ENCODE data around the gene C8B.

Gene C8B

DNA sequence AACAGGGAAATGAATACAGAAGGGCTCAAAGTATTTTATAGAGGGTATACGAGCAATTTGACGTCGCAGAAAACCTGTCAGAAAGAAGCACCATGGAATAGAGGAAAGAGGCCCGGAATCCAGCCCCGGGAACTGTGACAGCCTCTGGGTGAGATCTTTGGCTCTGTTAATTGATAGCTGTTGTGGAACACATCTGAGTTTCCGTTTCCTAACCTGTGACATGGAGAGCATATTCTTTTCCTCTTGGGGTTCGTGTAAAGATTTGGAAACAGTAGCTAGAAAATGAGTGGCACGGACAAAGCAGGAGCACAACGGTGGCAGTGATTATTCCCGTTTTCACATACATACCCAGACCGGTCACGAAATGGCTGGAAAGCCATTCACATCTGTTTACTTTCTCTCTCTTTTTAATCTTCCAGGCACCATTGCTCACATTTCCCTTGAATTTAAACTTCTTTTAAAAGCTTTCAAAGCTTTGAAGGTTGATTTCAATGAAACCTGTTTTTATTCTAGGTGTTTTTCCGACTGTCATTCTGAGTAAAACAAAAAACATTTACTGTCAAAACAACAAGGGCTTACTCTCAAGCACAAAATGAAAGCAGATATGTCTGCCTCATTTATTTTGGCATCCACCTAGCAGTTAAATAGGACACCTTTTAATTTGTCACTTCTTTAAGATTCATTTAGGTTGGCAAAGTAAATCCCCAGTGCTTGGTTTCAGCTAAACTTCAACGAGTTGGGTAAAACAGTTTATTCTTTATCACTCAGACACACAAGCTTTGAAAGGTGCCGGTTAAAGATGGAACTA, 26.7 kb upstream of the C8B start:
- Histone ChIP-seq H3K9me3 (ENCODE audit: control insufficient read depth, low read length) (no peaks in the 10 kb centered on the region), H3K36me3 (ENCODE audit: control insufficient read depth, insufficient read depth, low read length) (no peaks in the 10 kb centered on the region), H3K27ac (ENCODE audit: insufficient read depth, low read depth, low read length, poor library complexity, severe bottlenecking) (no peak overlapping the region), H3K4me1 (ENCODE audit: control insufficient read depth, insufficient read depth, low read length) (no peaks in the 10 kb centered on the region), H3K4me3 (ENCODE audit: insufficient read depth, low read depth, low read length) (no peak overlapping the region), H3K27me3 (ENCODE audit: control insufficient read depth, insufficient read depth, low read length, poor library complexity, severe bottlenecking) (no peaks in the 10 kb centered on the region)
- 93 to 95% methylated on average over 14 to 15 of the region's 15 CpGs for WGBS, 2 experiments

GRCh38 chr1:56991576-56991975, 25.8 kb upstream of the C8B start:
- no peak overlapping the region for H3K27ac ChIP-seq (ENCODE audit: insufficient read depth, low read depth, low read length, poor library complexity, severe bottlenecking)
- 86 to 92% methylated on average over 3 of the region's 3 CpGs for WGBS, 2 experiments
- no peak overlapping the region for H3K4me3 ChIP-seq (ENCODE audit: insufficient read depth, low read depth, low read length)
- H3K27me3 ChIP-seq (ENCODE audit: control insufficient read depth, insufficient read depth, low read length, poor library complexity, severe bottlenecking) = no peaks in the 10 kb centered on the region
- H3K36me3 ChIP-seq (ENCODE audit: control insufficient read depth, insufficient read depth, low read length) = no peaks in the 10 kb centered on the region
- no peaks in the 10 kb centered on the region for H3K4me1 ChIP-seq (ENCODE audit: control insufficient read depth, insufficient read depth, low read length)
- no peaks in the 10 kb centered on the region for H3K9me3 ChIP-seq (ENCODE audit: control insufficient read depth, low read length)

DNA sequence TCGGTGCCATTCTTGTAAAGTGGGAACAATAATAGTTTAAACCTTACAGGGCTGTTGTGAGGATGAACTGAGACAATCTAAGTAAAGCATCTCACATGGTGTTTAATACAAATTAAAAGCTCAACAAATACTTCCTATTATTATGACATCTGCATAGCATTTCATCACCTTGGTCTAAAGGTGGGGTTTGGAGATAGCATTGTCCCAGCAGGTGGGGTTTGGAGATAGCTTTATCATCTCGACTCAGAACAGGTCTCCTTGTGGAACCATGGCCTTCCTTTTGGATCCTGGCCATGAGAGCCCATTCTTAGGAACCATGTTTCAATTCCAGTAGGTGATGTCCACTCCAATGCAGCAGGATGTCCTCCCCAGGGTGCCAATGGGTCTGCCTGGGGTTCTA, 20.6 kb upstream of the C8B start:
- Histone ChIP-seq H3K27ac (ENCODE audit: insufficient read depth, low read depth, low read length, poor library complexity, severe bottlenecking) (no peak overlapping the region), H3K4me1 (ENCODE audit: control insufficient read depth, insufficient read depth, low read length) (no peaks in the 10 kb centered on the region), H3K4me3 (ENCODE audit: insufficient read depth, low read depth, low read length) (no peak overlapping the region), H3K36me3 (ENCODE audit: control insufficient read depth, insufficient read depth, low read length) (no peaks in the 10 kb centered on the region), H3K27me3 (ENCODE audit: control insufficient read depth, insufficient read depth, low read length, poor library complexity, severe bottlenecking) (no peaks in the 10 kb centered on the region), H3K9me3 (ENCODE audit: control insufficient read depth, low read length) (no peaks in the 10 kb centered on the region)
- WGBS, 2 experiments = 95 to 98% methylated on average over 2 of the region's 2 CpGs

DNA sequence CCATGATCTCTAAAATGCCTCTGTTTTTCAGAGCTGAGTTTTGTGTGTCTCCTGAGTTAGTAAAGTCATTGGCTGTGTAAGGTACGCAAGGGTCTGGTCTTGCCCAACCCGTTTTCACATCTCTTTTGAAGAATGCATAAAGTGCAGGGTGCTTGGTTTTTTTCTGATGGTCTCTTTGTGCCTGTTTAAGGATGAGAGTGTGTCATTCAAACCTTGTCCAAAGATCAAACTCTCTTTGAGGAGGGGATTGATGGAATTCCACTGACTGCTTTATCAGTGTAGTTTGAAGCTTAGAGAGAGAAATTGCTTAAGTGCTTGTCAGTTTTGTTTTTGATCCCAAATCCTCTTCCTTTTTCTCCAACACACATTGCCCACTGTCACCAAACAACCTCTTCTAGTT, 20.0 kb upstream of the C8B start:
- Histone ChIP-seq H3K4me1 (ENCODE audit: control insufficient read depth, insufficient read depth, low read length) (no peaks in the 10 kb centered on the region), H3K27me3 (ENCODE audit: control insufficient read depth, insufficient read depth, low read length, poor library complexity, severe bottlenecking) (no peaks in the 10 kb centered on the region), H3K9me3 (ENCODE audit: control insufficient read depth, low read length) (no peaks in the 10 kb centered on the region), H3K4me3 (ENCODE audit: insufficient read depth, low read depth, low read length) (no peak overlapping the region), H3K36me3 (ENCODE audit: control insufficient read depth, insufficient read depth, low read length) (no peaks in the 10 kb centered on the region), H3K27ac (ENCODE audit: insufficient read depth, low read depth, low read length, poor library complexity, severe bottlenecking) (no peak overlapping the region)
- 97 to 100% methylated on average over 2 of the region's 2 CpGs for WGBS, 2 experiments

DNA sequence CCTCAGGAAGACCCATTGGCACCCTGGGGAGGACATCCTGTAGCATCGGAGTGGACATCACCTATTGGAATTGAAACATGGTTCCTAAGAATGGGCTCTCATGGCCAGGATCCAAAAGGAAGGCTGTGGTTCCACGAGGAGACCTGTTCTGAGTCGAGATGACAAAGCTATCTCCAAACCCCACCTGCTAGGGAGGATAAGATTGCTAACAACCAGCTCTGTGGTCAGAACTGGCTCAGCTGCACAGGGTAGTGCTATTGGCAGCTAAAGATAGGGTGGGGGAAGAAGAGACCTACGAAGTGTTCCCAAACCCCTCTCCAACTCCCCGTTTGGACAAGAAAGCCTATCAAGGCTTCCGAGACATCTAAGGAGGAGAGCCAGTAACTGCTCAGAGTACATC, 17.7 kb upstream of the C8B start:
- Histone ChIP-seq H3K4me3 (ENCODE audit: insufficient read depth, low read depth, low read length) (no peak overlapping the region), H3K9me3 (ENCODE audit: control insufficient read depth, low read length) (no peaks in the 10 kb centered on the region), H3K36me3 (ENCODE audit: control insufficient read depth, insufficient read depth, low read length) (no peaks in the 10 kb centered on the region), H3K27ac (ENCODE audit: insufficient read depth, low read depth, low read length, poor library complexity, severe bottlenecking) (no peak overlapping the region), H3K4me1 (ENCODE audit: control insufficient read depth, insufficient read depth, low read length) (no peaks in the 10 kb centered on the region), H3K27me3 (ENCODE audit: control insufficient read depth, insufficient read depth, low read length, poor library complexity, severe bottlenecking) (no peaks in the 10 kb centered on the region)
- WGBS, 2 experiments = 80 to 81% methylated on average over 6 of the region's 6 CpGs

DNA sequence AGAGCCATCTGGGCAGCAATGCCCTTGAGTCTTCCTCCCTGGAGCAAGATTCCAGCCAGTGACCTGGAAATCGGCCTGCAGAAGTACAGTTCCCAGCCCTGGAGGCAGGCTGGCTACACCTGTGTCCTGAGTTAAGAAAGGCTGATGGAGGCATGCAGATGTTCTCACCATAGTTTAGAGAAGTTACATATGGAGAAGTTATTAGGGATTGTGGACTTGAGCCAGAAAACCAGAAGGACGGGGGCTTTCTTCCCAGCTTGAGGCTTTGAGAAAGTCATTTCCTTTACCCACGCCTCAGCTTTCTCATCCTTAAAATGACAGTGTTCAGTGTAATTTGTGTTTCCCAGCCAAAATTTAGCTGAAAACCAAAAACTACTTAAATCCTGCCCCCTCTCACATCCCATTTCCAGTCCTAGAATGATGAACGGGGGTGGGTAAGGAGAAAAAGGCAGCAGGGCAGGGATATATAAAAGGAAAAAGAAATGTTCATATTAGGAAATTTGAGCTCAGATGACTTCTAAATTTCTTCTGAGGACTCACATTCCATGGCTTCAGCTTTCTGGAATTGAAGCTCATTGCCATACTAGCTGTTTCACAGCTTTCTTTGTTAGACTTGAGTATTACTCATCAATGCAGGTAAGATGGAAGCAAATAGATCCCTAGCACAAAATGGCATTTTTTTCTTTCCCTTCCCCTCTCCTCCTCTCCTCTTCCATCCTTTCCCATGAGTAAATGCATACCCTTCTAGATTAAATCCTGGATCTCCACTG, 14.4 kb upstream of the C8B start:
- WGBS, 2 experiments = 91 to 93% methylated on average over 4 of the region's 4 CpGs
- Histone ChIP-seq H3K27me3 (ENCODE audit: control insufficient read depth, insufficient read depth, low read length, poor library complexity, severe bottlenecking) (no peaks in the 10 kb centered on the region), H3K4me3 (ENCODE audit: insufficient read depth, low read depth, low read length) (no peak overlapping the region), H3K4me1 (ENCODE audit: control insufficient read depth, insufficient read depth, low read length) (no peaks in the 10 kb centered on the region), H3K36me3 (ENCODE audit: control insufficient read depth, insufficient read depth, low read length) (no peaks in the 10 kb centered on the region), H3K9me3 (ENCODE audit: control insufficient read depth, low read length) (no peaks in the 10 kb centered on the region), H3K27ac (ENCODE audit: insufficient read depth, low read depth, low read length, poor library complexity, severe bottlenecking) (no peak overlapping the region)

DNA sequence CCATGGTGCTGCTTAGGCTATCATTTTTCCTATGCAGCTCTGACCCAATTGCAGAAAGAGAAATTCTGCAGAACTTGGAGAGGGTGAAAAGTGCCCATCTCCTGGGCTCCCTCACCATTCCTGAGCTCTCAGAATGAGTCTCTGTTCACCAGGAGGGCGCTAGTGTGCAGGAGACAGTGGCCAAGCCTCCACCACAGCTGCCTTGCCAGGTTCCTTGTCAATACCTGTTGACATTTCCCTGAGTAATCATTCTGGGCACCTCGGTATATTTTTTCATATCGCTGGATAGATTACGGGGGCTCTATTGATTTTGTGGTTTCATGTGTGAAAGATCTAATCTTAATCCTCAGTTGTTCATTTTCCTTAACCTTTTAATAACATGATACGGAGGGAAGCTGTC, 13.0 kb upstream of the C8B start:
- H3K4me1 ChIP-seq (ENCODE audit: control insufficient read depth, insufficient read depth, low read length) = no peaks in the 10 kb centered on the region
- 78 to 92% methylated on average over 1 to 4 of the region's 5 CpGs for WGBS, 2 experiments

GRCh38 chr1:56977910-56978309, 12.1 kb upstream of the C8B start:
- no peaks in the 10 kb centered on the region for H3K36me3 ChIP-seq (ENCODE audit: control insufficient read depth, insufficient read depth, low read length)
- no peak overlapping the region for H3K27ac ChIP-seq (ENCODE audit: insufficient read depth, low read depth, low read length, poor library complexity, severe bottlenecking)
- H3K4me1 ChIP-seq (ENCODE audit: control insufficient read depth, insufficient read depth, low read length) = no peaks in the 10 kb centered on the region
- H3K4me3 ChIP-seq (ENCODE audit: insufficient read depth, low read depth, low read length) = no peak overlapping the region
- H3K27me3 ChIP-seq (ENCODE audit: control insufficient read depth, insufficient read depth, low read length, poor library complexity, severe bottlenecking) = no peaks in the 10 kb centered on the region
- no peaks in the 10 kb centered on the region for H3K9me3 ChIP-seq (ENCODE audit: control insufficient read depth, low read length)
- WGBS, 2 experiments = 87 to 88% methylated on average over 3 to 4 of the region's 4 CpGs

More for the DNA sequence above, 13.0 kb upstream of the C8B start:
- H3K27ac ChIP-seq (ENCODE audit: insufficient read depth, low read depth, low read length, poor library complexity, severe bottlenecking) = no peak overlapping the region
- H3K27me3 ChIP-seq (ENCODE audit: control insufficient read depth, insufficient read depth, low read length, poor library complexity, severe bottlenecking) = no peaks in the 10 kb centered on the region
- H3K9me3 ChIP-seq (ENCODE audit: control insufficient read depth, low read length) = no peaks in the 10 kb centered on the region
- no peak overlapping the region for H3K4me3 ChIP-seq (ENCODE audit: insufficient read depth, low read depth, low read length)
- no peaks in the 10 kb centered on the region for H3K36me3 ChIP-seq (ENCODE audit: control insufficient read depth, insufficient read depth, low read length)

DNA sequence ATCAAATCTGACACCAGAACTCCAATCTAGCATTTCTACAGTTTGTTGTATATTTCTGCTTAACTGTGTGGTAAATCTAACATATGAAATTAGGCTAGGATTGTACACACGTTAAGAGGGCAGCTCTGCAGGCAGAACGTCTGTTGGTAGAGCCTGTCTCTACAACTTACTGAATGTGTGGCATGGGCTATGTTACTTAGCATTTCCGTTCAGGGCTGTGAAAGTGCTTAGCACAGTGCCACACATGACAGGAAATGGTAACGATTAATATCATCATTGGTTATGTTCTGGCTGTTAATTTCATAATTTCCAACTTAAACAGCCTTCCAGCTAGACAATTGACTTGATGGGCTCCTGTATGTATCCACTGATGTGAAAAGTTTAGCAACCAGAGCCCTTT, 9.6 kb upstream of the C8B start:
- no peaks in the 10 kb centered on the region for H3K9me3 ChIP-seq (ENCODE audit: control insufficient read depth, low read length)
- 94 to 97% methylated on average over 4 of the region's 4 CpGs for WGBS, 2 experiments
- no peak overlapping the region for H3K4me3 ChIP-seq (ENCODE audit: insufficient read depth, low read depth, low read length)
- no peak overlapping the region for H3K27ac ChIP-seq (ENCODE audit: insufficient read depth, low read depth, low read length, poor library complexity, severe bottlenecking)
- H3K27me3 ChIP-seq (ENCODE audit: control insufficient read depth, insufficient read depth, low read length, poor library complexity, severe bottlenecking) = no peaks in the 10 kb centered on the region
- no peaks in the 10 kb centered on the region for H3K4me1 ChIP-seq (ENCODE audit: control insufficient read depth, insufficient read depth, low read length)
- no peaks in the 10 kb centered on the region for H3K36me3 ChIP-seq (ENCODE audit: control insufficient read depth, insufficient read depth, low read length)

GRCh38 chr1:56973923-56974742, 8.3 kb upstream of the C8B start:
- H3K27ac ChIP-seq (ENCODE audit: insufficient read depth, low read depth, low read length, poor library complexity, severe bottlenecking) = no peak overlapping the region
- H3K27me3 ChIP-seq (ENCODE audit: control insufficient read depth, insufficient read depth, low read length, poor library complexity, severe bottlenecking) = no peaks in the 10 kb centered on the region
- no peak overlapping the region for H3K4me3 ChIP-seq (ENCODE audit: insufficient read depth, low read depth, low read length)
- 85 to 90% methylated on average over 5 of the region's 5 CpGs for WGBS, 2 experiments
- H3K9me3 ChIP-seq (ENCODE audit: control insufficient read depth, low read length) = no peaks in the 10 kb centered on the region
- no peaks in the 10 kb centered on the region for H3K4me1 ChIP-seq (ENCODE audit: control insufficient read depth, insufficient read depth, low read length)
- H3K36me3 ChIP-seq (ENCODE audit: control insufficient read depth, insufficient read depth, low read length) = no peaks in the 10 kb centered on the region

Measured in ectodermal cell (in vitro differentiated cells).